HG03469 (cell line): ENCODE data around the gene TGM6.

Experiments used
- ATAC-seq: cut with Tn5 transposase; IDR thresholded peaks from one replicate; pipeline ENCODE4 v1.9.1; 2021; ENCODE audit warnings: mild to moderate bottlenecking, moderate library complexity, moderate number of reproducible peaks; ENCODE audit not compliant: unreplicated experiment

Gene TGM6

DNA sequence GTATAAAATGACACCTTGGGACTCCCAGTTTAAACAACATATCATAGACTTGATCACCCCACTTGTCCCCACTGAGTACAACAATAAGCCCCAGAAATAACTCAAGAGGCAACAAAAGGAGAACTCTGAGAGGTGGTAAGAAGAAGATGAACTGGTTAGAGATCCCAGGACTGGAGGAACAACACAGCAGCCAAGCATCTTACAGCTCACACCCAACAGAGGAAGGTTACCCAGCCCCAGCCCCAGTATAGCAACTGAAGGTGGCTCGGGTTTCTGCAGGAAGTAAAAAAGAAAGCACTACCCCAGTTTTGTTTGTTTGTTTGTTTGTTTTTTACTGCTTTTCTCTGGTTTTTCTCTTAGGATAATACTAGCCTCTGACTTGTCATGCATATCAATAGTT is 17.1 kb upstream of the TGM6 start:
- ATAC-seq, result no peak

DNA sequence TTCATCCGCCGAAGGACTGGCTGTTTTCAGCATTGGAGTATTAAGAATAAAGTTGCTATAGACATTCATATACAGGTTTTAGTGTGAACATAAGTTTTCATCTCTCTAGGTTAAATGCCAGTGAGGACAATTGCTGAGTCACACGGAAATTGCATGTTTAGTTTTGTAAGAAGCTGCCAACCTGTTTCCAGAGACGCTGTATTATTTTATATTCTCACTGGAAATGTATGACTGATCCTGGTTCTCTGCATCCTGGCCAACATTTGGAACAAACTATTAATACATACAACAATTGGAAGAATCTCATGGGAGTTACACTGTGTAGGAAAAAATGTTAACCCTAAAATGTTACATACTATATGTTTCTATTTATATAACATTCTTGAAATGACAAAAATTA is 16.7 kb upstream of the TGM6 start:
- ATAC-seq, result no peak

DNA sequence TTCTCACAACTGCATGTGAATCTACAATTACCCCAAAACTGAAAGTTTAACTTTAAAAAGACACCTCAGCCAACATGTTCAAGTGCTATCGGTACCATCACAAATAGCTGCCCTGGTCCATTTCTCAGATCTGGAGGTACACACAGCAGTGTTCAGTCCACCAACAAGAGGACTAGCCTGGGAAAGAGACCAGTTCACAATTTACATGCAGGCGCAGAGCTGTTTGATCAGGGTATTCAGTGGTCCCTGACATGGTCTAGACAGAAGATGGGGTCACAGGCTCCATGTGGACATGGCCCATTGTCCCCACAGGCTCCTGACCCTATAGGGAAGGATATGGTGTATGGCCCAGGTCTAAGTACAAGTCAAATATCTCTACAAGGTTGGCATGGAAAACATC is 15.6 kb upstream of the TGM6 start:
- ATAC-seq, result no peak

DNA sequence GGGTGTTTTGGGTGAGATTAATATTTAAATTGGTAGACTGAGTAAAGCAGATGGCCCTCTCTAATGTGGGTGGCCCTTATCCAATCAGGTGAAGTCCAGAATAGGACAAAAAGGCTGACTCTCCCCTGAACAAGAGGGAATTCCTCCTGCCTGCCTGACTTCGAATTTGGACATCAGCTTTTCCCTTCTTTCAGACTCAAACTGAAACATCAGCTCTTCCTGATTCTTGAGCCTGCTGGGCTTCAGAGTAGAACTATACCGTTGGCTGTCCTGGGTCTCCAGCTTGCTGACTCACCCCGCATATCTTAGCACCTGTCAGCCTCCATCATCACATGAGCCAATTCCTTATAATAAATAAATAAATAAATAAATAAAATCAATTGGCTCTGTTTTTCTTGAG is 15.0 kb upstream of the TGM6 start:
- ATAC-seq, result no peak

DNA sequence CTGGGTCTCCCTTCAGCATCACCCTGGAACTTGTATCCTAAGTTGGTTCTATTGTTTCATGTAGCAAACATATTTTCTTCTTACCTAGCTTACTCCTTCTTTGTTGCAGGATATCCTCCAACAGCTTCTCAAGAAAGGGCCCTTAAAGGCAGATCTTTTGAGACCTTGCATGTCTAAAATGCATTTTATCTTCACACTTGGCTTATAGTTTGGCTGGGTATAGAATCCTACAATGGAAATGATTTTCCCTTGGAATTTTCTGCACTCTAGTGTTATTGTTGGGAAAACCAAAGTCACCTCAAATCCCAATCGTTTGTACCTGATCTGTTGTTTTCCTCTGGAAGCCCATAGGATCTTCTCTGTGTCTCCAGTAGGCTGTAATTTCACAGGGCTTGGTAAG is 12.1 kb upstream of the TGM6 start:
- ATAC-seq, result no peak

DNA sequence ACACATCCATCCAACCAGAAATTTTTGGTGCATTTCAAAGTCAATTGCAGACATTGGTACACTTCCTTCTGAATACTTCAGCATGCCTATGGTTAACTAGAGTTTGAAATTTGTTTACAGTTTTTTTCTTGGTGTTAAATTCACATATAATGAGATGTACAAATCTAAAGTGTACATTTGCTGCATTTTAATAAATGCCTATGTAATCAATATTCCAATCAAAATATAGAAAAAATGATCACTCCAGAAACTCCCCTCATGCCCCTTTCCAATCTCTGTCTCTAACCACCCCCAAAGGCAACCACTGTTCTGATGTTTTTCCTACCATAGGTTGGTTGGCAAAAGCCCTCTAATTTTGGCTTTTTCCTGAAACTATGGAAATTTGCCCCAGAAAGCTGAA is 7.6 kb upstream of the TGM6 start:
- ATAC-seq, result no peak

- no peak for ATAC-seq
Measured at GRCh38 chr20:2374346-2375125, 6.2 kb upstream of the TGM6 start.

DNA sequence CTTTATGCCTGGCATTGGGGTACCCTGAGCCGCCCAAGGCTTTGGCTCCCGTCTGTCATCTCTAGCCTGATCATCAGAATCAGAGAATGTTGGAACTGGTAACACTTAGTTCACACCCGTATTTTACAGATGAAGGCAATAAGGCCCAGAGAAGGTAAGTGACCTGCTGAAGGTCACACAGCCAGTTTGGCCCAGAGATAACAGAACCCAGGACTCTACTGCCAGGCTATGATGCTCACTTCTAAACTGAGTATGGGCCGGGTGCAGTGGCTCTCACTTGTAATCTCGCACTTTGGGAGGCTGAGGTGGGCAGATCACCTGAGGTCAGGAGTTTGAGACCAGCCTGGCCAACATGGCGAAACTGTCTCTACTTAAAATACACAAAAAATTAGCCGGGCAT is 1.8 kb upstream of the TGM6 start:
- no peak for ATAC-seq

GRCh38 chr20:2379511-2380229 is 1.0 kb upstream of the TGM6 start:
- ATAC-seq, result no peak

- no peak for ATAC-seq
Measured at GRCh38 chr20:2381303-2381702, 602 bp downstream of the TGM6 start.

- ATAC-seq, result no peak
Measured at GRCh38 chr20:2382833-2383232, 2.1 kb downstream of the TGM6 start.

- ATAC-seq, result no peak
Measured at GRCh38 chr20:2385026-2385425, 4.3 kb downstream of the TGM6 start.

GRCh38 chr20:2385496-2385895 is 4.8 kb downstream of the TGM6 start:
- ATAC-seq, result no peak

- ATAC-seq, result no peak
Measured at GRCh38 chr20:2386516-2387179, 5.9 kb downstream of the TGM6 start.

DNA sequence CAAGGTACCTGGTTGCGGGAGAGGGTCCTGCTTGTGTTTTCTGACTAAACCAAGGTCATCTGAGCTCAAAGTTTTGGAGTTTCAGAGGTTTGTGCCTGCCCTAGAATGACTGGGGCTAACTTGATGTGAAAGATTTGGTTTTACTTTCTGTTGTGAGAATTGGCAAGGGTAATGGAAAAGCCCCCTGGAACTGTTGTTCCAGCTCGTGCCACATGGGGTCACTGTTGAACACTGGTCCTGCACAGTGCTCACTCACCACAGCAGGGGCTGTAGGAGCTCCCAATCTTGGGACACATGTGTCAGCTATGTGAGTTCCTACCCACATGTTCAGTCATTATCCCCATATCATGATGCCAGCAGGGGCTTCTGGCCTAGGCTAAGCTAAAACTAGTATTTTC is 6.5 kb downstream of the TGM6 start:
- no peak for ATAC-seq

GRCh38 chr20:2387580-2387979 is 6.9 kb downstream of the TGM6 start:
- no peak for ATAC-seq

- no peak for ATAC-seq
Measured at GRCh38 chr20:2390951-2391675, 10.4 kb downstream of the TGM6 start.

- no peak for ATAC-seq
Measured at GRCh38 chr20:2394411-2395055, 13.8 kb downstream of the TGM6 start.

- no peak for ATAC-seq
Measured at GRCh38 chr20:2395136-2395535, 14.4 kb downstream of the TGM6 start.

GRCh38 chr20:2396241-2396814 is 15.6 kb downstream of the TGM6 start:
- no peak for ATAC-seq
